Fibroblast of lung (primary cell): Measurements from ENCODE around the gene AIFM3.

Experiments
- CTCF ChIP-seq, 2 donors: IDR thresholded peaks in 1 of 2; conservative IDR thresholded peaks in 1 of 2; 1 replicate in 1 of 2; 2 replicates in 1 of 2; pipeline ENCODE4 v1.5.1; 2011 to 2012; ENCODE audit warnings: low read length in 2 of 2, control low read depth in 1 of 2, inconsistent platforms in 1 of 2, low read depth in 1 of 2, mild to moderate bottlenecking in 1 of 2
- EZH2 ChIP-seq: IDR thresholded peaks from 2 replicates; pipeline ENCODE4 v1.5.1; 2012; ENCODE audit warnings: low read length, control low read depth, mild to moderate bottlenecking; ENCODE audit errors: missing control alignments

- TF ChIP-seq CTCF (conservative IDR thresholded peaks at IDR 0.05 in 1 of 2, IDR thresholded peaks at IDR 0.05 in 1 of 2; ENCODE audit: low read depth in 1 of 2, low read length in 2 of 2) (no peak), EZH2 (no peak)
Measured at GRCh38 chr22:21025763-21026755, 59.0 kb downstream of the AIFM3 start.
